ENCODE results near the gene NUP133.

NUP133 gene

GRCh38 chr1:229411434-229412055, 96.6 kb downstream of the NUP133 start:
- TF ChIP-seq, protein P1, sequence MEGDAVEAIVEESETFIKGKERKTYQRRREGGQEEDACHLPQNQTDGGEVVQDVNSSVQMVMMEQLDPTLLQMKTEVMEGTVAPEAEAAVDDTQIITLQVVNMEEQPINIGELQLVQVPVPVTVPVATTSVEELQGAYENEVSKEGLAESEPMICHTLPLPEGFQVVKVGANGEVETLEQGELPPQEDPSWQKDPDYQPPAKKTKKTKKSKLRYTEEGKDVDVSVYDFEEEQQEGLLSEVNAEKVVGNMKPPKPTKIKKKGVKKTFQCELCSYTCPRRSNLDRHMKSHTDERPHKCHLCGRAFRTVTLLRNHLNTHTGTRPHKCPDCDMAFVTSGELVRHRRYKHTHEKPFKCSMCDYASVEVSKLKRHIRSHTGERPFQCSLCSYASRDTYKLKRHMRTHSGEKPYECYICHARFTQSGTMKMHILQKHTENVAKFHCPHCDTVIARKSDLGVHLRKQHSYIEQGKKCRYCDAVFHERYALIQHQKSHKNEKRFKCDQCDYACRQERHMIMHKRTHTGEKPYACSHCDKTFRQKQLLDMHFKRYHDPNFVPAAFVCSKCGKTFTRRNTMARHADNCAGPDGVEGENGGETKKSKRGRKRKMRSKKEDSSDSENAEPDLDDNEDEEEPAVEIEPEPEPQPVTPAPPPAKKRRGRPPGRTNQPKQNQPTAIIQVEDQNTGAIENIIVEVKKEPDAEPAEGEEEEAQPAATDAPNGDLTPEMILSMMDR (IDR thresholded peaks at IDR 0.05; ENCODE audit: insufficient read depth, low read length, poor library complexity, severe bottlenecking) = no peak
- Histone ChIP-seq H3K4me3 (replicated peaks; ENCODE audit: low read depth, low read length) (no peak overlapping the region), H3K36me3 (ENCODE audit: control insufficient read depth, insufficient read depth, low read length) (no peaks in the 10 kb centered on the region), H3K27me3 (replicated peaks; ENCODE audit: control insufficient read depth, insufficient read depth, low read length) (peaks cover 8% of the 10 kb centered on the region)
- DNase-seq (ENCODE audit: extremely low read depth, insufficient read length) = no peak

DNA sequence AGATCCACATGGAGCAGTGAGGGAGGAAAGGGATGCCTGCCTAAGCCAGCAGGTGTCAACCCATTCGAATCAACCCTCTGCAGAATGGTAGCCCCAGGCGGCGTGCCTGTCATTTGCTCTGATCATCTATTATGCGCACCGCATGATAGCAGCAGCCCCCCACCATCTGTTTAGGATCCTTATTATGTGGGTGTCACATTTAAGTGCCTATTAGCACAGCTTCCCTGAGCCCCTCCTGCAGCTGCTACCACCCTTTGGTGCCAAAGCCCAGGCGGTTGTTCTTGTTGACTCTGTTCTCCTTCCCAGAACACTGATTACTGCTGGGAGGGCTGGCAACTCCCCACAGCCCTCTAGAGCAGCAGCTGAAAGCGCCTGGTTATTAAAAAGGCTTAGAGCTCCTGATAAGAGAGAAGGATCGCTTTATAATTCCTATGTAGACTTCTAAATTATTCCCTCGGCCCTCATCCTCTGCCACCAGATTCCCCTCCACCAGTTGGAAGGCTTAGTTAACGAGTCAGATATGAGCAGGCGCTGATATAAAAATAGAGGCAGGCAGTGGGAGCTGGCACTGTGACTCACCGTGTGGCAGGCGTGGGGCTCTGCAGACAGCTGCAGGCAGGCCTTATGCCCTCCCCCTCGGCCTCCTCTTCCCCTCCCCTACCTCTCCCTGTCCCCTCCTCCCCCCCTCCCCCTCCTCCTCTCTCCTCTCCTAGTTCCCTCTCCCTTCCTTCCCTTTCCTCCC, 97.3 kb downstream of the NUP133 start:
- no peak overlapping the region for H3K4me3 ChIP-seq (replicated peaks; ENCODE audit: low read depth, low read length)
- H3K27me3 ChIP-seq (replicated peaks; ENCODE audit: control insufficient read depth, insufficient read depth, low read length) = peaks cover 8% of the 10 kb centered on the region
- no peaks in the 10 kb centered on the region for H3K36me3 ChIP-seq (ENCODE audit: control insufficient read depth, insufficient read depth, low read length)
- TF ChIP-seq, protein P1 (IDR thresholded peaks at IDR 0.05; ENCODE audit: insufficient read depth, low read length, poor library complexity, severe bottlenecking) = no peak
- no peak for DNase-seq (ENCODE audit: extremely low read depth, insufficient read length)

GRCh38 chr1:229410370-229410691, 97.8 kb downstream of the NUP133 start:
- no peak for DNase-seq (ENCODE audit: extremely low read depth, insufficient read length)
- Histone ChIP-seq H3K27me3 (replicated peaks; ENCODE audit: control insufficient read depth, insufficient read depth, low read length) (peaks cover 8% of the 10 kb centered on the region), H3K4me3 (replicated peaks; ENCODE audit: low read depth, low read length) (no peak overlapping the region), H3K36me3 (ENCODE audit: control insufficient read depth, insufficient read depth, low read length) (no peaks in the 10 kb centered on the region)
- TF ChIP-seq, protein P1 (IDR thresholded peaks at IDR 0.05; ENCODE audit: insufficient read depth, low read length, poor library complexity, severe bottlenecking) = no peak

DNA sequence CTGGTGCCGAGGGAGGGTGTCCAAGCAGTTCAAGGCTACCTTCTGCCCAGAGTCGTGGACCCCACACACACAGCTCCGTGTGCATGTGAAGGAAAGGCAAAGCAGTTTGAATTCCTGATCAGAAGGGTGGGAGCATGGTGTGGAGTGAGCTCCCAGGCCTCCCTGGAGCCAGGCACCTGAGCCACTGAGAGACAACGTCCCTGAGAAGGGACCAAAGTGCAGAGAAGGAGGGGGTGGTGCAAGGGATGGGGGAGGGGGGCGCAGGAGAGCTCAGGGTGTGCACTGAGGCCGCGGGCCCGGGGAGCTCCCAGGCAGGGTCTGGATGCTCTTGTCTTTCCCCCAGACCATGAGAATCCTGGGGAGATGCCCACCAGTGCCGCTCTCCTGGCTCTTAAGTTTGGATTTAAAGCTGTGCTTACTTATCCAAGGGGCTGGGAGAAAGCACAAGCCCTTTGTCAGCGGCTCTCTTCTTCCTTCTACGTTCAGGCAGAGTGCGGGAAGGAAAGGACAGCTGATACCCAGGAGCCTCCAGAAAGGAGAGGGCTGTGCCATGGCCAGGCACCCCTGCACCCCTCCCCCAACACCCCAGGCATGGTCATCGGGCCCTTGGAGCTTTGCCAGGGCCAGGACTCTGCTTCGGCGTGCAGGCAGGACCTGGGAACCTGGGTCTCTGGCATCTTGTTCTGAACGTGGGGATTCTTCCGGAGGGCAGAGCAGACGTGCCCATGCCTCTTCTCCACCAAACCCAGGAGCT, 98.3 kb downstream of the NUP133 start:
- H3K36me3 ChIP-seq (ENCODE audit: control insufficient read depth, insufficient read depth, low read length) = no peaks in the 10 kb centered on the region
- DNase-seq (ENCODE audit: extremely low read depth, insufficient read length) = no peak
- no peak overlapping the region for H3K4me3 ChIP-seq (replicated peaks; ENCODE audit: low read depth, low read length)
- H3K27me3 ChIP-seq (replicated peaks; ENCODE audit: control insufficient read depth, insufficient read depth, low read length) = peaks cover 8% of the 10 kb centered on the region
- TF ChIP-seq, protein P1 (IDR thresholded peaks at IDR 0.05; ENCODE audit: insufficient read depth, low read length, poor library complexity, severe bottlenecking) = no peak

DNA sequence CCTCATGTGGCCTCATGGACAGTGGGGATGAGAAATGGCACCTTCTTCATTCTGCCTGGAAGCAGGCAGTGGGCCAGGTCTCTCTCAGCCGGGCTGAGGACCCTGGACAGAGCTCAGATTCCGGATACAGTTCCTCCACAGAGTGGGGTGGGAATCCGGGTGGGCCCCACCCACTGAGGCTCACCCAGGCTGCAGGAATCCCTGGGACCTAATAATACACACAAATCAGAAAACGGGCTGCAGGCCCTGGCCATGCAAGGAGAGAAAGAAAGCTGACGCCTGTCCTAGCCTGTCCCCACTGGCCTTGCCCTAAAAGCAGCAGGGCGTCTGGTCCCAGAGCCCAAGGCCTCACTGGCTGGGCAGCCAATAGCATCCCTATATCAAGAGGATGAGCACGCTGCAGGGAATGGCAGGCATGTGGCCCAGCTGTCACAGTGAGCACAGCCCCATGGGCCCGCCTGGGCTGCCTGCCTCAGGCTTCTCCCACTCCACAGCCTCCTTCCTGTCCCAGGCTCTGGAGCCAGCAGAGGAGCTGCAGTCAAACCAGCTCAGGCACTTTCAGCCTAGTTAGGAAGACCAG, 99.6 kb downstream of the NUP133 start:
- TF ChIP-seq, protein P1 (IDR thresholded peaks at IDR 0.05; ENCODE audit: insufficient read depth, low read length, poor library complexity, severe bottlenecking) = no peak
- Histone ChIP-seq H3K4me3 (replicated peaks; ENCODE audit: low read depth, low read length) (no peak overlapping the region), H3K36me3 (ENCODE audit: control insufficient read depth, insufficient read depth, low read length) (no peaks in the 10 kb centered on the region), H3K27me3 (replicated peaks; ENCODE audit: control insufficient read depth, insufficient read depth, low read length) (peaks cover 8% of the 10 kb centered on the region)
- DNase-seq (ENCODE audit: extremely low read depth, insufficient read length) = no peak

Measured in GM06990 (cell line).